ENCODE data around the gene LUC7L2.
A peak's percentile ranks its signal among the peaks of the same experiment; 100 is the strongest.
"Not testable (repeated sequence)": the region's sequence is repeated elsewhere in the genome, so short reads cannot be mapped to it uniquely, and the experiment has no call there.

Gene LUC7L2

DNA sequence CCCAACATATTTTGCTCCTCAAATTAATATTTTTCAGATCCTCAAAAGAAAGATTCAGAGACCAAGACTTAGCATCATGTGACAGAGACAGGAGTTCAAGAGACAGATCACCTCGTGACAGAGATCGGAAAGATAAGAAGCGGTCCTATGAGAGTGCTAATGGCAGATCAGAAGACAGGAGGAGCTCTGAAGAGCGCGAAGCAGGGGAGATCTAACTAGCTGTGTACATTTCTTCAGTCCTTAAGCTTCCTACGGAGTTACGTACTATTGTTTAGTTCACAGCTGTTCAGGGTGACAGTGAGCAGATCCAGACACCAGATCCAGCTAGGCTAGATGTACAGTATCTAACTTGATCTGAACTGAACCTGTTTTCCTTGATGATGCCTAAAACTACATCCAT is 62.4 kb downstream of the LUC7L2 start:
- Histone ChIP-seq H3K36me3 (peaks cover 58% of the 10 kb centered on the region), H3K4me3 (ENCODE audit: low read depth, low read length) (no peak overlapping the region), H3K4me1 (peaks cover 12% of the 10 kb centered on the region), H3K9me3 (no peaks in the 10 kb centered on the region), H3K27me3 (no peaks in the 10 kb centered on the region)
- TF ChIP-seq, protein P1, sequence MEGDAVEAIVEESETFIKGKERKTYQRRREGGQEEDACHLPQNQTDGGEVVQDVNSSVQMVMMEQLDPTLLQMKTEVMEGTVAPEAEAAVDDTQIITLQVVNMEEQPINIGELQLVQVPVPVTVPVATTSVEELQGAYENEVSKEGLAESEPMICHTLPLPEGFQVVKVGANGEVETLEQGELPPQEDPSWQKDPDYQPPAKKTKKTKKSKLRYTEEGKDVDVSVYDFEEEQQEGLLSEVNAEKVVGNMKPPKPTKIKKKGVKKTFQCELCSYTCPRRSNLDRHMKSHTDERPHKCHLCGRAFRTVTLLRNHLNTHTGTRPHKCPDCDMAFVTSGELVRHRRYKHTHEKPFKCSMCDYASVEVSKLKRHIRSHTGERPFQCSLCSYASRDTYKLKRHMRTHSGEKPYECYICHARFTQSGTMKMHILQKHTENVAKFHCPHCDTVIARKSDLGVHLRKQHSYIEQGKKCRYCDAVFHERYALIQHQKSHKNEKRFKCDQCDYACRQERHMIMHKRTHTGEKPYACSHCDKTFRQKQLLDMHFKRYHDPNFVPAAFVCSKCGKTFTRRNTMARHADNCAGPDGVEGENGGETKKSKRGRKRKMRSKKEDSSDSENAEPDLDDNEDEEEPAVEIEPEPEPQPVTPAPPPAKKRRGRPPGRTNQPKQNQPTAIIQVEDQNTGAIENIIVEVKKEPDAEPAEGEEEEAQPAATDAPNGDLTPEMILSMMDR (IDR thresholded peaks at IDR 0.05; ENCODE audit: low read depth, low read length) = peak; percentile 21; the same call in 1 of the 2 replicates
- peak; percentile 28 for DNase-seq

DNA sequence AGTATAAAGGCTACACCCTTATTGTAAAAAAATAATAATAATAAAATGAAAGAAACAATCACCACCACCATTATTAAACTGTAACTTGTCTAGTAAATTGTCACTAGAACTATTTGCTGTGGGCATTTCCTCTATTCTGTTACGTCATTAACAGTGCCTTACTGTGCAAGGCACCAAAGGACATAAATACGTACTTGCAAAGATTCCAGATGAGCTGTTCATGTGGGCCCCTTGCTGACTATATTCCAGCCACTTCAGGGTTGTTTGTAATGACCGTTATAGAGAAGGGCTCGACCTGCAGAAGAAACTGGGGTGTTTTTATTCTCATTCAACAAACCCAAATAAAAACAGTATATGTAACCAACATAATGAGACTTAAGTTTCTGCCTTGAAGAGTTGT is 63.4 kb downstream of the LUC7L2 start:
- TF ChIP-seq, protein P1 (IDR thresholded peaks at IDR 0.05; ENCODE audit: low read depth, low read length) = no peak
- Histone ChIP-seq H3K27me3 (no peaks in the 10 kb centered on the region), H3K4me1 (peaks cover 12% of the 10 kb centered on the region), H3K4me3 (ENCODE audit: low read depth, low read length) (no peak overlapping the region), H3K36me3 (peaks cover 56% of the 10 kb centered on the region), H3K9me3 (no peaks in the 10 kb centered on the region)
- DNase-seq = no peak

DNA sequence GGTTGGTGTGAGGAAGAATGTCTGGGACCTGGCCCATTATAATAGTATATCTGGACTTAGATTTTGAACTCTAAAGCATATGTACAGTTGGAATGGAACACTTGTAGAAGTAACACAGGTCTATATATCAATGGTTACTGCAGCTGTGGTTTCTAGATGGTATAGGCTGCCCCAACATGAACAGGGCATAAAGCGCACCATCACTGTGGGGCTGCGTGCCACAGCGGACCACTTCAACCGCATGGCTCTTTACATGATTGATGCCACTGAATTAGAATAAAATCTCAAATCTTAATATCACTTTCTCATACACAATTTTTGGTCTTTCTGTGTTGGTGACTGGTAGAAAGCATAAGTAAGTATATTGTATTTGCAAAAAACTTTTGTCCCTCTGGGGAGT is 64.3 kb downstream of the LUC7L2 start:
- no peaks in the 10 kb centered on the region for H3K9me3 ChIP-seq
- H3K27me3 ChIP-seq = no peaks in the 10 kb centered on the region
- DNase-seq = no peak
- H3K36me3 ChIP-seq = peaks cover 54% of the 10 kb centered on the region
- H3K4me3 ChIP-seq (ENCODE audit: low read depth, low read length) = no peak overlapping the region
- TF ChIP-seq, protein P1 (IDR thresholded peaks at IDR 0.05; ENCODE audit: low read depth, low read length) = no peak
- H3K4me1 ChIP-seq = peaks cover 12% of the 10 kb centered on the region

DNA sequence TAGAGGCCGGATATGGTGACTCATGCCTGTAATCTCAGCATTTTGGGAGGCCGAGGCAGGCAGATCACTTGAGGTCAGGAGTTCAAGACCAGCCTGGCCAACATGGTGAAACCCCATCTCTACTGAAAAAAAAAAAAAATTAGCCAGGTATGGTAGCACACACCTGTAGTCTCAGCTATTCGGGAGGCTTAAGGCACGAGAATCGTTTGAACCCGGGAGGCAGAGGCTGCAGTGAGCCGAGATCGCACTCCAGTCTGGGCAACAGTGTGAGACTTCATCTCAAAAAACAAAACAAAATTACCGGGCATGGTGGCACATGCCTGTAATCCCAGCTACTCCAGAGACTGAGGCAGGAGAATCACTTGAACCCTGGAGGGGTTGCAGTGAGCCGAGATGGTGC is 66.0 kb downstream of the LUC7L2 start:
- not testable (repeated sequence) for H3K9me3 ChIP-seq; DNase-seq; H3K4me3 ChIP-seq (ENCODE audit: low read depth, low read length); H3K27me3 ChIP-seq
- Histone ChIP-seq H3K36me3 (peaks cover 39% of the 10 kb centered on the region), H3K4me1 (peaks cover 12% of the 10 kb centered on the region)

DNA sequence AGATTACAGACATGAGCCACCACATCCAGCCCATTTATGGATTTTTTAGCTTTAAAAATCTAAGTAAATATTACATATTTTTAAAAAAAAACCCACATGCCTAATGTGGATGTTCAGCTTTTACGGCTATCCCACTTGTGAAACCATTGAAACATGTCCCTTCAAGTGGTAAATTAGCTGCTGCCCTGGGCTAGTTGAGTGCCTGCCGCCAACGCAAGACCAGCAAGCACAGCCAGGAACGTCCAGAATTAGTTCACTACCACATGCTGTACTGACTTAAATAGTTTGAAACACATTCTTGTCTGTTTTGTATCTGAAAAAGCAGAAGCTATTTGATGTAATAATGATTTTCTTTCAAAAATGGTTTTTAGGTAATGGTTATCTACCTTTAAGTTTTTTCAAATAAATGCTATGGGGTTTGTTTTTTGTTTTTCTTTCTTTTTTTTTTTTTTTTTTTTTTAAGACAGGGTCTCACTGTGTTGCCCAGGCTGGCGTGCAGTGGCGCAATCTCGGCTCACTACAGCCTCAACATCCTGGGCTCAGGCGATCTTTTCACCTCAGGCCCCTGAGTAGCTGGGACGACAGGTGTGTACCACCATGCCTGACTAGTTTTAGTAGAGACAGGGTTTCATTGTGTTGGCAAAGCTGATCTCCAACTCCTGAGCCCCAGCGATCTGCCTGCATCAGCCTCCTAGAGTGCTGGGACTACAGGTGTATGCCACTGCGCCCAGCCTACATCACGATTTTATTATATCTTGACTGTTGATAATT is 66.7 kb downstream of the LUC7L2 start:
- Histone ChIP-seq H3K4me3 (ENCODE audit: low read depth, low read length) (no peak overlapping the region), H3K27me3 (no peaks in the 10 kb centered on the region), H3K36me3 (peaks cover 33% of the 10 kb centered on the region), H3K9me3 (no peaks in the 10 kb centered on the region), H3K4me1 (peaks cover 12% of the 10 kb centered on the region)
- TF ChIP-seq, protein P1 (IDR thresholded peaks at IDR 0.05; ENCODE audit: low read depth, low read length) = no peak
- DNase-seq = no peak

DNA sequence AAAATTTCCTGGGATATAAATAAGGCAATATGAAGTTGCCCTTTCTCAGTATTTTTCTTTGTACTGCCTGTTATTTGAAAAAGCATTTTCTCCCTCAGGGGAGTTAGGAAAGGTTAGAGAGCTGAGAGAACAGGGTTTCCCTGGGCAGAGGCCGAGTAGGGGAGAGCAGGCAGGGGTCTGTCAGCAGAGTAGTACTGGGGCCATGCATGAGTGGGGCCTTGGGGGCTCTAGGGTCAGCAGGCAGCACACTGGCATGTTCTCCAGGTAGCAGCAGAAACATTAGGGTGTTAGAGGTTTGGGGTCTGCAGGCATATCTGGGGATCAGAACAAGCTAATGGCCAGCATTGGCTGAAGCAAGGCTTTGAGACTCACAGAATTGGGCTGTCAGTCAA is 67.3 kb downstream of the LUC7L2 start:
- no peaks in the 10 kb centered on the region for H3K27me3 ChIP-seq
- TF ChIP-seq, protein P1 (IDR thresholded peaks at IDR 0.05; ENCODE audit: low read depth, low read length) = no peak

More for the DNA sequence above, 67.3 kb downstream of the LUC7L2 start:
- Histone ChIP-seq H3K4me1 (peaks cover 6% of the 10 kb centered on the region), H3K9me3 (no peaks in the 10 kb centered on the region), H3K4me3 (ENCODE audit: low read depth, low read length) (no peak overlapping the region), H3K36me3 (peaks cover 30% of the 10 kb centered on the region)
- no peak for DNase-seq

Data from BE2C (cell line).